HCT116 (cell line): ENCODE results near the gene AKAP3. TPM values are rescaled to one million over a fixed set of nuclear protein-coding genes. Genes with fewer than 3 reads are reported as not detected.

Source experiments
- ATAC-seq: fragments of 200-7000 bp; cut with Tn5 transposase; 2 replicates; pipeline ENCODE4 v1.9.1; 2020; ENCODE audit warnings: mild to moderate bottlenecking, moderate library complexity
- BruUV-seq: library from RNA; stranded (reverse); fragments of 400-500 nt; replicated peaks from 2 replicates; lab custom pipeline; 2021; lab: Mats Ljungman, UMichigan
- CTCF ChIA-PET: fragments of 300-600 bp; sonication (Branson Sonifier 250); formaldehyde crosslinking; loops from one replicate; lab custom pipeline; 2021; ENCODE audit warnings: antibody characterized with exemption; lab: Charles Lee
- POLR2A ChIA-PET: fragments of 300-600, 350-600 bp; sonication (Branson Sonifier 250); formaldehyde crosslinking; loops from one replicate; lab custom pipeline; 2021; ENCODE audit warnings: antibody characterized with exemption; lab: Charles Lee
- RAD21 ChIA-PET, 2 experiments: fragments of 300-600 bp; sonication (Branson Sonifier 250); formaldehyde crosslinking; loops; one replicate each; lab custom pipeline; 2023; ENCODE audit warnings: low total read pairs in 2 of 2; ENCODE audit not compliant: uncharacterized antibody in 2 of 2, unreplicated experiment in 2 of 2, low non-redundant PET in 1 of 2; lab: Charles Lee
- DNase-seq: peaks from one replicate; pipeline ENCODE4 v3.0.0-alpha.2; 2010; ENCODE audit warnings: low read depth, low spot score
- H2AFZ ChIP-seq: fragments of 200-600 bp; shearing (Covaris generic), sonication (generic); 2 replicates; pipeline ENCODE4 v1.6.1; 2017; ENCODE audit warnings: low read depth, mixed run types, mixed read lengths, antibody characterized with exemption, low read length; ENCODE audit not compliant: poor library complexity, severe bottlenecking
- H3K27ac ChIP-seq: 2 replicates; pipeline ENCODE4 v1.5.1; 2012; ENCODE audit warnings: low read depth, low read length
- H3K27me3 ChIP-seq: fragments of 200-600 bp; sonication (generic); 2 replicates; pipeline ENCODE4 v1.6.1; 2016; ENCODE audit warnings: mixed run types, low read length, mixed read lengths; ENCODE audit not compliant: insufficient read depth
- H3K36me3 ChIP-seq, 2 experiments: fragments of 200-500 bp in 1 of 2; fragments of 200-600 bp in 1 of 2; sonication (Bioruptor generic) in 1 of 2; sonication (generic) in 1 of 2; 2 replicates each; pipeline versions ENCODE4 v1.5.1 to v1.6.1; 2014 to 2016; ENCODE audit warnings: low read length in 2 of 2, inconsistent platforms in 1 of 2, mixed read lengths in 1 of 2, mixed run types in 1 of 2; ENCODE audit not compliant: insufficient read depth in 2 of 2, control insufficient read depth in 1 of 2
- H3K4me1 ChIP-seq, 2 experiments: fragments of 200-600 bp in 1 of 2; sonication (generic) in 1 of 2; 2 replicates each; pipeline versions ENCODE4 v1.5.1 to v1.6.1; 2012 to 2017; ENCODE audit warnings: low read length in 2 of 2, inconsistent platforms in 1 of 2, mild to moderate bottlenecking in 1 of 2, mixed read lengths in 1 of 2, mixed run types in 1 of 2, moderate library complexity in 1 of 2; ENCODE audit not compliant: insufficient read depth in 2 of 2, control insufficient read depth in 1 of 2
- H3K4me2 ChIP-seq: fragments of 200-600 bp; sonication (generic); 2 replicates; pipeline ENCODE4 v1.6.1; 2017; ENCODE audit warnings: mixed run types, low read length, mixed read lengths
- H3K4me3 ChIP-seq, 2 experiments: fragments of 200-600 bp in 1 of 2; sonication (generic) in 1 of 2; replicated peaks in 1 of 2; 2 replicates each; pipeline ENCODE4 v1.5.1; 2011 to 2016; ENCODE audit warnings: low read length in 2 of 2, control low read depth in 1 of 2, low read depth in 1 of 2, mild to moderate bottlenecking in 1 of 2, mixed read lengths in 1 of 2, mixed run types in 1 of 2
- H3K79me2 ChIP-seq: fragments of 200-600 bp; sonication (generic); 2 replicates; pipeline ENCODE4 v1.6.1; 2017; ENCODE audit warnings: mild to moderate bottlenecking, mixed run types, low read length, moderate library complexity, mixed read lengths; ENCODE audit not compliant: insufficient read depth
- H3K9ac ChIP-seq: fragments of 200-600 bp; sonication (generic); 2 replicates; pipeline ENCODE4 v1.6.1; 2016; ENCODE audit warnings: low read length, mixed read lengths
- H3K9me2 ChIP-seq: fragments of 200-600 bp; sonication (generic), shearing (Covaris generic); 2 replicates; pipeline ENCODE4 v1.6.1; 2017; ENCODE audit warnings: mixed run types, mild to moderate bottlenecking, moderate library complexity; ENCODE audit not compliant: insufficient read depth
- H3K9me3 ChIP-seq, 2 experiments: fragments of 200-500 bp in 1 of 2; fragments of 200-600 bp in 1 of 2; sonication (Bioruptor generic) in 1 of 2; sonication (generic) in 1 of 2; 2 replicates each; pipeline ENCODE4 v1.6.1; 2014 to 2017; ENCODE audit warnings: low read length in 2 of 2, mixed read lengths in 2 of 2, inconsistent platforms in 1 of 2, low read depth in 1 of 2, mild to moderate bottlenecking in 1 of 2, mixed run types in 1 of 2, moderate library complexity in 1 of 2; ENCODE audit not compliant: control insufficient read depth in 1 of 2, insufficient read depth in 1 of 2
- H4K20me1 ChIP-seq: fragments of 200-600 bp; sonication (generic), shearing (Covaris generic); 2 replicates; pipeline ENCODE4 v1.6.1; 2017; ENCODE audit warnings: mixed run types, mild to moderate bottlenecking, moderate library complexity; ENCODE audit not compliant: insufficient read depth
- ATF3 ChIP-seq: IDR thresholded peaks from 2 replicates; pipeline ENCODE4 v1.6.1; 2012
- CBX3 ChIP-seq: IDR thresholded peaks from 2 replicates; pipeline ENCODE4 v1.6.1; 2012; ENCODE audit warnings: low read depth
- CEBPB ChIP-seq: IDR thresholded peaks from 2 replicates; pipeline ENCODE4 v1.6.1; 2012; ENCODE audit warnings: low read depth
- EGR1 ChIP-seq: IDR thresholded peaks from 2 replicates; pipeline ENCODE4 v1.6.1; 2012; ENCODE audit warnings: low read depth
- ELF1 ChIP-seq: IDR thresholded peaks from 2 replicates; pipeline ENCODE4 v1.6.1; 2012; ENCODE audit warnings: low read depth, borderline replicate concordance
- JUND ChIP-seq: IDR thresholded peaks from 2 replicates; pipeline ENCODE4 v1.6.1; 2012
- POLR2A ChIP-seq: IDR thresholded peaks from 2 replicates; pipeline ENCODE4 v1.7.0; 2011; ENCODE audit warnings: borderline replicate concordance; ENCODE audit not compliant: insufficient read depth, insufficient read length; ENCODE audit errors: extremely low read depth
- POLR2AphosphoS5 ChIP-seq: IDR thresholded peaks from 2 replicates; pipeline ENCODE4 v1.6.1; 2011; ENCODE audit warnings: mild to moderate bottlenecking, low read depth, low read length, moderate library complexity
- RAD21 ChIP-seq: IDR thresholded peaks from 2 replicates; pipeline ENCODE4 v1.6.1; 2012; ENCODE audit warnings: low read depth, mild to moderate bottlenecking
- REST ChIP-seq: IDR thresholded peaks from 2 replicates; pipeline ENCODE4 v1.6.1; 2012; ENCODE audit warnings: low read depth
- SIN3A ChIP-seq: IDR thresholded peaks from 2 replicates; pipeline ENCODE4 v1.6.1; 2012; ENCODE audit warnings: low read depth
- SP1 ChIP-seq: IDR thresholded peaks from 2 replicates; pipeline ENCODE4 v1.6.1; 2012; ENCODE audit warnings: low read depth
- TCF7L2 ChIP-seq: IDR thresholded peaks from 2 replicates; pipeline ENCODE4 v1.7.0; 2011; ENCODE audit warnings: borderline replicate concordance, inconsistent platforms; ENCODE audit not compliant: insufficient read depth, insufficient read length; ENCODE audit errors: extremely low read depth
- ZBTB33 ChIP-seq: IDR thresholded peaks from 2 replicates; pipeline ENCODE4 v1.6.1; 2011; ENCODE audit warnings: mild to moderate bottlenecking, low read length, moderate library complexity; ENCODE audit not compliant: insufficient replicate concordance; ENCODE audit errors: extremely low read depth
- ZNF274 ChIP-seq: fragments of 200-500 bp; sonication (Bioruptor generic); IDR thresholded peaks from 2 replicates; pipeline ENCODE4 v1.6.1; 2014; ENCODE audit warnings: mild to moderate bottlenecking, low read depth, low read length, inconsistent platforms
- intact Hi-C: fragments of 100-400 bp; cut with micrococcal nuclease; formaldehyde crosslinking; loops from 2 replicates; pipeline ENCODE4 v1.10.0; 2022
- total RNA-seq: library from RNA; stranded (reverse); gene quantifications from one replicate; pipeline ENCODE4 v1.2.1, GENCODE V29; 2021; ENCODE audit not compliant: unreplicated experiment
- TF ChIP-seq, protein P1 (sequence below): IDR thresholded peaks from 2 replicates; pipeline ENCODE4 v1.6.1; 2012

AKAP3 gene
- total RNA-seq, 1 experiment from 2014 or later = 4.3 TPM

DNA sequence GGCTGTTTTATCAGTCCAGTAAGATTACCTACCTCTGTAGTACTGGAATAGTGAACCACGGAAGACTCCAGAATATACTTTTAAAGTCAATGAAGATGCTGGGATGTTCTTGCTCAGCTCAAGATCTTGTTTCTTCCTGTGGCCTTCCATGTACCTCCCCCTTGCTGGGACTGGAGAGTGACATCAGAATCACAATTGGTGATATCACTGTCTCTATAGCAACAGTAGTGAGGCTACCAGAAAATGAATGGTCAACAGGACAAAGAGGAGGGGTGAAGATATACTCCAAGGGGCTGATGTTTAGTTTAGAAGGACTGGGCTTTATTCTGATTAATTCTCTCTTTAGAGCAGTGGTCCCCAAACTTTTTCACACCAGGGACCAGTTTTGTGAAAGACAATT lies 3.8 kb downstream of the AKAP3 start:
- no peak overlapping the region for H2AFZ ChIP-seq
- H3K27ac ChIP-seq = no peak overlapping the region
- H3K4me2 ChIP-seq = no peak overlapping the region
- no peaks in the 10 kb centered on the region for H3K36me3 ChIP-seq
- ChIA-PET RAD21 (no interaction called here), POLR2A (no interaction called here), CTCF (no interaction called here)
- H3K9me2 ChIP-seq = no peaks in the 10 kb centered on the region
- peaks cover 10% of the 10 kb centered on the region for H3K79me2 ChIP-seq
- DNase-seq = no peak
- H4K20me1 ChIP-seq = no peaks in the 10 kb centered on the region
- BruUV-seq = no TSS peak
- H3K4me3 ChIP-seq = no peak overlapping the region
- intact Hi-C loops = no loop called here
- H3K9me3 ChIP-seq = no peaks in the 10 kb centered on the region
- H3K4me1 ChIP-seq = peaks cover 6 to 12% of the 10 kb centered on the region in 2 experiments; a peak in 3 of 4 replicates
- H3K27me3 ChIP-seq = no peaks in the 10 kb centered on the region
- no peak overlapping the region for H3K9ac ChIP-seq
- TF ChIP-seq SIN3A = no peak
- TF ChIP-seq ATF3 = no peak
- TF ChIP-seq SP1 = no peak
- TF ChIP-seq POLR2AphosphoS5 = no peak
- TF ChIP-seq ZBTB33 = no peak
- TF ChIP-seq EGR1 = no peak
- no peak for TF ChIP-seq RAD21
- no peak for ATAC-seq

- TF ChIP-seq SP1 = no peak
- TF ChIP-seq, protein P1, sequence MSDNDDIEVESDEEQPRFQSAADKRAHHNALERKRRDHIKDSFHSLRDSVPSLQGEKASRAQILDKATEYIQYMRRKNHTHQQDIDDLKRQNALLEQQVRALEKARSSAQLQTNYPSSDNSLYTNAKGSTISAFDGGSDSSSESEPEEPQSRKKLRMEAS = no peak
- no peak for TF ChIP-seq CEBPB
- TF ChIP-seq CBX3 = no peak
- TF ChIP-seq ELF1 = no peak
- TF ChIP-seq POLR2A = no peak
- TF ChIP-seq REST = no peak
- TF ChIP-seq JUND = no peak
- no peak for TF ChIP-seq SIN3A
- no peak for TF ChIP-seq ATF3
- no peak for TF ChIP-seq RAD21
- TF ChIP-seq TCF7L2 = no peak
- no peak for TF ChIP-seq ZNF274
- no peak overlapping the region for H3K27ac ChIP-seq
- no peak overlapping the region for H2AFZ ChIP-seq
- no peaks in the 10 kb centered on the region for H3K9me3 ChIP-seq
- ChIA-PET POLR2A (no interaction called here), CTCF (no interaction called here), RAD21 (no interaction called here)
- no peaks in the 10 kb centered on the region for H4K20me1 ChIP-seq
- H3K36me3 ChIP-seq = no peaks in the 10 kb centered on the region
- BruUV-seq = no TSS peak
- no peak for DNase-seq
- intact Hi-C loops = no loop called here
- no peak for ATAC-seq
- no peaks in the 10 kb centered on the region for H3K79me2 ChIP-seq
- H3K4me1 ChIP-seq = peaks cover 6 to 8% of the 10 kb centered on the region in 2 experiments; a peak in 3 of 4 replicates
- no peaks in the 10 kb centered on the region for H3K9me2 ChIP-seq
- H3K4me3 ChIP-seq = no peak overlapping the region
- H3K27me3 ChIP-seq = no peaks in the 10 kb centered on the region
- no peak overlapping the region for H3K4me2 ChIP-seq
- no peak overlapping the region for H3K9ac ChIP-seq
Observed at GRCh38 chr12:4643747-4644146, 5.1 kb downstream of the AKAP3 start.
